GM12801 (cell line): Measurements from ENCODE around the gene CCDC61.

Source experiments
- CTCF ChIP-seq: IDR thresholded peaks from one replicate; pipeline ENCODE4 v1.5.1; 2011; ENCODE audit warnings: control low read depth; ENCODE audit not compliant: insufficient read length; ENCODE audit errors: extremely low read depth

CCDC61 gene

DNA sequence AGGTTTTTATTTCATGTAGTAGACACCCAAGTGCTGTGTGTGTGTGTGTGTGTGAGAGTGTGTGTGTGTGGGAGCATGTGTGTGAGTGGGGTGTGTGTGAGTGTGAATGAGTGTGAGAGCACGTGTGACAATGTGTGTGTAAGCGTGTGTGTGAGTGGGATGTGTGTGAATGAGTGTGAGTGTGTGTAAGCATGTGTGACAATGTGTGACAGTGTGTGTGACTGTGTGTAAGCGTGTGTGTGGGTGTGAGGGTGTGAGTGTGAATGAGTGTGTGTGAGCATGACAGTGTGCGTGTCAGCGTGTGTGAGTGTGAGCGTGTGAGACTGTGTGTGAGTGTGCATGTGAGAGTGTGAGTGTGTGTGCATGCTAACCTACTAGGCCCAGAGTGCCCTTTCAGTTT is 36.9 kb upstream of the CCDC61 start:
- no peak for TF ChIP-seq CTCF

GRCh38 chr19:45958769-45959516 is 36.3 kb upstream of the CCDC61 start:
- TF ChIP-seq CTCF: no peak

DNA sequence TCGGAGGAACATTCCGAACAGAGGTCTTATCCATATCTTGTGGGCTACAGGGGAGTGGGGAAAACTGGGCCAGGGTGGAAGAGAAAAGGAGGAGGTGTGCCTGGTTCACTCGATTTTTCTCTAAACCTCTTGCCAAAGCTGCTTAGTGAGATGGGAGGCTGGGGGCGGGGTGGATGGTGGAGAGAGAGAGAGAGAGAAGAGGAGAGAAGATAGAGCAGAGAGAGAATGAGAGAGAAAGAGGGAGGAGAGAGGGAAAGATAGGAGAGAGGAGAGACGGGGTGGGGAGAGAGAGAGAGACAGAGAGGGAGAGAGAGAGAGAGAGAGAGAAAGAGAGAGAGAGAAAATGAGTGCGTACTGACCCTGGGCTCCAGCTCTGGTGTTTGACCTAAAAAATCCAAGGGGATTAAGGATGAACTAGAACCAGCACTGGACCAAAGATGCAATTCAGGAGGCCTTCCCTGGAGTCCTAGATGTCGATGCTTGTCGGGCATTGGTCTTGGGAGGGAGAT is 35.7 kb upstream of the CCDC61 start:
- TF ChIP-seq CTCF: no peak

DNA sequence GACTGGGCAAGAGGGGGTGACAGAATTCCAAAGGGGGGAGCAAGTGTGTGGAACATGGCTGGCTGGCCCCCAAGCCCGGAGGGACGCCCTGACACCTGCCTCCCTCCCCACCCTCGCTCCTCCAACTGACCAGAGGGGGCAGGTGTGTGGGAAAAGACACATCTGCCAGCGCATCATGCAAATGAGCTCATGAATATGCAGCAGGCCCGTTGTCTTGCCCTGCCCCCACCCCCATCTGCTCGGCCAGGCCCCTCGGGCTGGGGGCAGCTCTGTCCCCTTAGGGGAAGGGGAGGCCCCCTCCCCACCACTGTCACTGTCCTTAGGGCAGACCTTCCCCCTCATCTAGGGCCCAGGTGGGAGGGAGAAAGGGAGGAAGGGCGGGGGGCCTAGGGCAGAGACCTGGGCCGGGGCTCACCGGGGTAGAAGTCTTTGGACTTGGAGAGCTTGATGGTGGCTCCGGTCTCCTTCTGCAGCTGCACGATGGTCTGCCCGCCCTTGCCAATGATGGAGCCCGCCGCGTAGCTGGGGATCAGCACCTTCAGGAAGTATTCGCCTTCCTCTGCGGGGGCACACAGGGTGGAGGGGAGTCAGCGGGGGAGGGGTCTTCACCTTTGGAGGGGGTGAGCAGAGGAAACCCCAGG is 34.6 kb upstream of the CCDC61 start:
- no peak for TF ChIP-seq CTCF

- no peak for TF ChIP-seq CTCF
Measured at GRCh38 chr19:45962021-45962420, 33.2 kb upstream of the CCDC61 start.

- TF ChIP-seq CTCF: no peak
Measured at GRCh38 chr19:45967246-45967645, 28.0 kb upstream of the CCDC61 start.

GRCh38 chr19:45968626-45969025 is 26.6 kb upstream of the CCDC61 start:
- TF ChIP-seq CTCF: no peak
